ENCODE data around the gene FBRSL1. TPM values are rescaled to one million over a fixed set of nuclear protein-coding genes. Genes with fewer than 3 reads are reported as not detected.
A peak's percentile ranks its signal among the peaks of the same experiment; 100 is the strongest.
"Not testable (repeated sequence)": the region's sequence is repeated elsewhere in the genome, so short reads cannot be mapped to it uniquely, and the experiment has no call there.

The FBRSL1 gene
- total RNA-seq, 4 donors from 2014 or later: 13.8 to 31.5 (median 16.1) TPM

DNA sequence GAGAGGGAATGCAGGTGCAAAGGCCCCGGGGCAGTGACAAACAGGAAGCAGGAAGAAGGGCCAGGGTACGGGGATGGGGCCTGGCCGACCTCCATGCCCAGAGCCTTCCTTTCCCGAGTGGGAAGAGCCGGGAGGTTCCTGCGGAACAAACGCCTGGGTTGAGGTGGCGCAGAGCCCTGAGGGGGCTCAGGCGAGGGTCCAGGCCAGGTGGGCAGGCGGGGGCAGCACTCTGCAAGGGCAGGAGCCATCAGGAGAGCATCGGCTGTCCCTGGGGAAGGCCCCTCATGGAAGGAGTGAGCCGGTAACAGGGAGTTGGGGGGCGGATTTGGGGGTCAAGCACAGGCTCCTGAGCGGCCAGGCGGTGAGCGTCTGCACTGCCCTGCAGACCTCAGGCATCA, 18.1 kb upstream of the FBRSL1 start:
- no peaks in the 10 kb centered on the region for H3K36me3 ChIP-seq
- TF ChIP-seq EP300 (IDR thresholded peaks at IDR 0.05): no peak
- TF ChIP-seq, protein P1, sequence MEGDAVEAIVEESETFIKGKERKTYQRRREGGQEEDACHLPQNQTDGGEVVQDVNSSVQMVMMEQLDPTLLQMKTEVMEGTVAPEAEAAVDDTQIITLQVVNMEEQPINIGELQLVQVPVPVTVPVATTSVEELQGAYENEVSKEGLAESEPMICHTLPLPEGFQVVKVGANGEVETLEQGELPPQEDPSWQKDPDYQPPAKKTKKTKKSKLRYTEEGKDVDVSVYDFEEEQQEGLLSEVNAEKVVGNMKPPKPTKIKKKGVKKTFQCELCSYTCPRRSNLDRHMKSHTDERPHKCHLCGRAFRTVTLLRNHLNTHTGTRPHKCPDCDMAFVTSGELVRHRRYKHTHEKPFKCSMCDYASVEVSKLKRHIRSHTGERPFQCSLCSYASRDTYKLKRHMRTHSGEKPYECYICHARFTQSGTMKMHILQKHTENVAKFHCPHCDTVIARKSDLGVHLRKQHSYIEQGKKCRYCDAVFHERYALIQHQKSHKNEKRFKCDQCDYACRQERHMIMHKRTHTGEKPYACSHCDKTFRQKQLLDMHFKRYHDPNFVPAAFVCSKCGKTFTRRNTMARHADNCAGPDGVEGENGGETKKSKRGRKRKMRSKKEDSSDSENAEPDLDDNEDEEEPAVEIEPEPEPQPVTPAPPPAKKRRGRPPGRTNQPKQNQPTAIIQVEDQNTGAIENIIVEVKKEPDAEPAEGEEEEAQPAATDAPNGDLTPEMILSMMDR (IDR thresholded peaks at IDR 0.05): no peak
- 81 to 89% methylated on average over 16 of the region's 16 CpGs for WGBS, 2 donors
- DNase-seq (ENCODE audit: low spot score in 2 of 2): no peak
- H3K4me1 ChIP-seq: no peaks in the 10 kb centered on the region
- peaks cover 0 to 32% of the 10 kb centered on the region in 2 donors for H3K27me3 ChIP-seq
- peaks cover 0 to 6% (median 0%) of the 10 kb centered on the region in 4 donors for H3K9me3 ChIP-seq
- H3K27ac ChIP-seq: no peak overlapping the region
- no peak overlapping the region for H3K4me3 ChIP-seq

DNA sequence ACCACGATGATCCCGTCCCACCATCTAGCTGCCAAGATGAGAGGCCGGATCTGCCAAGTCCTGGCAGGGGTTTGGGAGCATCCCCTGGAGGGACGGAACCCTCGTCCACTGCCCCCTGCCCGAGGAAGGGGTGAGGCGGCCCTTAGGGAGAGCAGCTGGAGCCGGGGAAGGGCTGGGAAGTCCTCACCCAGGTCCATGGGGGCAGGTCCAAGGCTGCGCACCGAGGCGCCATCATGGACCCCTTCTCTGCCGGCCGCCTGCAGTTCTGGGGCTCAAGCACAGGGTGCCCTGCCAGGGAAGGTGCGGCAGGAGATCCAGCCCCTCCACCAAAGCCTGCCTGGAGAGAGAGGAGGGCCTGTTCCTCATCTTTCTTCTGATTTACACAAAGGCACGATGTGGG, 17.6 kb upstream of the FBRSL1 start:
- TF ChIP-seq, protein P1 (IDR thresholded peaks at IDR 0.05): no peak
- TF ChIP-seq EP300 (IDR thresholded peaks at IDR 0.05) (no peak), POLR2A (IDR thresholded peaks at IDR 0.05) (no peak)
- no peak overlapping the region for H3K4me3 ChIP-seq
- no peaks in the 10 kb centered on the region for H3K4me1 ChIP-seq
- H3K9me3 ChIP-seq: peaks cover 0 to 6% (median 0%) of the 10 kb centered on the region in 4 donors
- peaks cover 0 to 27% of the 10 kb centered on the region in 2 donors for H3K27me3 ChIP-seq
- no peak for DNase-seq (ENCODE audit: low spot score in 2 of 2)
- H3K36me3 ChIP-seq: no peaks in the 10 kb centered on the region
- WGBS, 2 donors: 77 to 78% methylated on average over 15 of the region's 15 CpGs
- H3K27ac ChIP-seq: no peak overlapping the region

DNA sequence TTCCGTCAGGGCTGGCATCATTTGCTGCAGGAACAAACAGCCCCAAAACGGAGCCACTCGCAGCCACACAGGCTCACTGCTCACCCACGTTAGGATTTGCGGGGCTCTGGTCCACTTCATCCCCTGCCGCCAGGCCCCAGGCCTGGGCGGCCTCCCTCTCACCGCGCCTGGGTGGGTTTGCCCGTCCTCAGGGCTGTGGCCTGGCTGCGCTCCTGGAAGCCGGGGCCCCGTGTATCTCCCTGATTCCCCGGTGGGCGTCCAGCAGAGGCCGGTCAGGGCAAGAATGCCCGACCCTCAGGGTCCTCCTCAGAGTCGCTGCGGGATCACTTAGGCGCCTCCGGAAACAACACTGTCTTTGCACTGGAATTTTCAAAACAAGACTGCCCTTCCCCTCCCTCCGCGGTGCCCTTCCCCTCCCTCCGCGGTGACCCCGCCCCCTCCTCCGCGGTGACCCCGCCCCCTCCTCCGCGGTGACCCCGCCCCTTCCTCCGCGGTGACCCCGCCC, 15.7 kb upstream of the FBRSL1 start:
- Histone ChIP-seq H3K4me3 (peak overlapping the region in 2 of 4 donors; percentile 19 to 41), H3K27ac (no peak overlapping the region), H3K36me3 (no peaks in the 10 kb centered on the region), H3K4me1 (no peaks in the 10 kb centered on the region), H3K9me3 (peaks cover 0 to 6% (median 0%) of the 10 kb centered on the region in 4 donors), H3K27me3 (peaks cover 0 to 17% of the 10 kb centered on the region in 2 donors)
- TF ChIP-seq, protein P1 (IDR thresholded peaks at IDR 0.05): no peak
- 73 to 85% methylated on average over 17 to 23 of the region's 35 CpGs for WGBS, 2 donors
- DNase-seq (ENCODE audit: low spot score in 2 of 2): no peak

DNA sequence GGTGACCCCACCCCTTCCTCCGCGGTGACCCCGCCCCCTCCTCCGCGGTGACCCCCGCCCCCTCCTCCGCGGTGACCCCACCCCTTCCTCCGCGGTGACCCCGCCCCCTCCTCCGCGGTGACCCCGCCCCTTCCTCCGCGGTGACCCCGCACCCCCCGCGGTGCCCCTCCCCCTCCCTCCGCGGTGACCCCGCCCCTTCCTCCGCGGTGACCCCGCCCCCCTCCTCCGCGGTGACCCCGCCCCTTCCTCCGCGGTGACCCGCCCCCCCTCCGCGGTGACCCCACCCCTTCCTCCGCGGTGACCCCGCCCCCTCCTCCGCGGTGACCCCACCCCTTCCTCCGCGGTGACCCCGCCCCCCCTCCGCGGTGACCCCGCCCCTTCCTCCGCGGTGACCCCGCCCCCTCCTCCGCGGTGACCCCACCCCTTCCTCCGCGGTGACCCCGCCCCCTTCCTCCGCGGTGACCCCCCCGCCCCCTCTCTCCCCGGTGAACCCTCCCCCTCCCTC, 15.1 kb upstream of the FBRSL1 start:
- not testable (repeated sequence) for H3K27ac ChIP-seq; H3K9me3 ChIP-seq; DNase-seq (ENCODE audit: low spot score in 2 of 2); H3K4me3 ChIP-seq; H3K36me3 ChIP-seq; H3K4me1 ChIP-seq
- H3K27me3 ChIP-seq: peaks cover 0 to 15% of the 10 kb centered on the region in 2 donors
- no CpG with 5 or more reads among the region's 56 CpGs for WGBS, 2 donors

DNA sequence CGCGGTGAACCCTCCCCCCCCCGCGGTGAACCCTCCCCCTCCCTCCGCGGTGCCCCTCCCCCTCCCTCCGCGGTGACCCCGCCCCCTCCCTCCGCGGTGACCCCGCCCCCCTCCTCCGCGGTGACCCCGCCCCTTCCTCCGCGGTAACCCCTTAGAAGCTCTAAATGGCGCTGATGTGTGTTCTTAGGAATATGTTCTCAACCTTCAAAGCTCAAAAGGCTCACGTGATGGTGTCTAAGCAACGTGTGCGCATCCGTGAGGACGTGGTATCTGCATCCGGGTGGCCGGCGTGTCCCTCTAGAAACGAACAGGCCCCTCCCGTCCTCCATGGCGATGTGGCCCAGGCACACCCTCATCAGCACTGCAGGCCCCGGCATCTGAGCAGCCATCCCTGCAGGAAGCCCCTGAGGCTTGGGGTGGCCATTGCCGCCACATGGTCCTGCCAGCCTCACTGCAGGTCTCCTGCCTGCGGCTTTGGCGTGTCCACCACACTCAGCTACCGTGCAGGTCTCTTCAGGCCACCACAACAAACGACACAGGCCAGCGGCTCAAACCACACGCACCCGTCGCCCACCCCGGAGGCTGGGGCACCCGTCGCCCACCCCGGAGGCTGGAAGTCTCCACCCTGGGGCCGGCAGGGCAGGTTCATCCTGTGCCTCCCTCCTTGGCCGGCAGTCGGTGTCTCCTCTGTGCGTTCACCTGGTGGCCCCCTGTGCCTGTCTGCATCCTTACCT, 14.5 kb upstream of the FBRSL1 start:
- Histone ChIP-seq H3K27ac (no peak overlapping the region), H3K4me1 (no peaks in the 10 kb centered on the region), H3K9me3 (peaks cover 0 to 6% (median 0%) of the 10 kb centered on the region in 4 donors), H3K36me3 (no peaks in the 10 kb centered on the region), H3K27me3 (peaks cover 0 to 21% of the 10 kb centered on the region in 2 donors), H3K4me3 (no peak overlapping the region)
- WGBS, 2 donors: 89% methylated on average over 19 of the region's 47 CpGs
- TF ChIP-seq, protein P1 (IDR thresholded peaks at IDR 0.05): no peak
- TF ChIP-seq EP300 (IDR thresholded peaks at IDR 0.05) (no peak), POLR2A (IDR thresholded peaks at IDR 0.05) (no peak)
- no peak for DNase-seq (ENCODE audit: low spot score in 2 of 2)
